ENCODE results near the gene STAG1.

STAG1 gene

GRCh38 chr3:136409549-136409948 lies 342.6 kb downstream of the STAG1 start:
- H3K4me3 ChIP-seq (ENCODE audit: low read depth, low read length): no peak overlapping the region
- TF ChIP-seq CTCF (IDR thresholded peaks at IDR 0.05; ENCODE audit: low read depth, low read length): no peak

- no peak overlapping the region for H3K4me3 ChIP-seq (ENCODE audit: low read depth, low read length)
- no peak for TF ChIP-seq CTCF (IDR thresholded peaks at IDR 0.05; ENCODE audit: low read depth, low read length)
These were observed 348.1 kb downstream of the STAG1 start for GRCh38 chr3:136404056-136404455.

- TF ChIP-seq CTCF (IDR thresholded peaks at IDR 0.05; ENCODE audit: low read depth, low read length): no peak
- H3K4me3 ChIP-seq (ENCODE audit: low read depth, low read length): no peak overlapping the region
These were observed 355.3 kb downstream of the STAG1 start for GRCh38 chr3:136396916-136397315.

- no peak for TF ChIP-seq CTCF (IDR thresholded peaks at IDR 0.05; ENCODE audit: low read depth, low read length)
- no peak overlapping the region for H3K4me3 ChIP-seq (ENCODE audit: low read depth, low read length)
These were observed 361.6 kb downstream of the STAG1 start for GRCh38 chr3:136390574-136390973.

GRCh38 chr3:136387031-136387430 lies 365.1 kb downstream of the STAG1 start:
- no peak overlapping the region for H3K4me3 ChIP-seq (ENCODE audit: low read depth, low read length)
- TF ChIP-seq CTCF (IDR thresholded peaks at IDR 0.05; ENCODE audit: low read depth, low read length): no peak

GRCh38 chr3:136385457-136385856 lies 366.7 kb downstream of the STAG1 start:
- no peak for TF ChIP-seq CTCF (IDR thresholded peaks at IDR 0.05; ENCODE audit: low read depth, low read length)
- no peak overlapping the region for H3K4me3 ChIP-seq (ENCODE audit: low read depth, low read length)

GRCh38 chr3:136381051-136381450 lies 371.1 kb downstream of the STAG1 start:
- no peak overlapping the region for H3K4me3 ChIP-seq (ENCODE audit: low read depth, low read length)
- no peak for TF ChIP-seq CTCF (IDR thresholded peaks at IDR 0.05; ENCODE audit: low read depth, low read length)
